CD4-positive, CD25-positive, alpha-beta regulatory T cell (primary cell): ENCODE results near the gene LRRC32. TPM values are rescaled to one million over a fixed set of nuclear protein-coding genes. Genes with fewer than 3 reads are reported as not detected.

ENCODE experiments used
- ATAC-seq, 2 donors: fragments of 150-1000 bp; cut with Tn5 transposase; one replicate each; pipeline ENCODE4 v1.10.0; 2021; ENCODE audit warnings: low read depth in 2 of 2, moderate number of reproducible peaks in 2 of 2, moderate library complexity in 1 of 2
- DNase-seq, 3 donors: peaks; one replicate each; pipeline versions ENCODE4 v3.0.0 to v3.0.0-alpha.2; 2012 to 2022; ENCODE audit warnings: mixed read lengths in 1 of 3
- H3K27ac ChIP-seq: one replicate; pipeline ENCODE4 v1.7.0; 2013; ENCODE audit warnings: mild to moderate bottlenecking, low read length; ENCODE audit not compliant: insufficient read depth, poor library complexity, severe bottlenecking
- H3K27me3 ChIP-seq: one replicate; pipeline ENCODE4 v1.7.0; 2013; ENCODE audit warnings: low read length; ENCODE audit not compliant: control insufficient read depth, insufficient read depth
- H3K36me3 ChIP-seq: one replicate; pipeline ENCODE4 v1.7.0; 2013; ENCODE audit warnings: mild to moderate bottlenecking, low read length, moderate library complexity; ENCODE audit not compliant: control insufficient read depth, insufficient read depth
- H3K4me1 ChIP-seq: 2 replicates; pipeline ENCODE4 v1.7.0; 2013; ENCODE audit warnings: mild to moderate bottlenecking, low read length; ENCODE audit not compliant: insufficient read depth, control insufficient read depth, poor library complexity, severe bottlenecking
- H3K4me3 ChIP-seq: one replicate; pipeline ENCODE4 v1.7.0; 2013; ENCODE audit warnings: low read depth, mild to moderate bottlenecking, low read length, moderate library complexity
- H3K9me3 ChIP-seq, 2 experiments: 1 replicate in 1 of 2; 2 replicates in 1 of 2; pipeline ENCODE4 v1.7.0; 2013; ENCODE audit warnings: low read length in 2 of 2, mild to moderate bottlenecking in 1 of 2, moderate library complexity in 1 of 2; ENCODE audit not compliant: control insufficient read depth in 2 of 2
- H3K27ac Mint-ChIP-seq, 3 donors: one replicate each; pipeline ENCODE4 v1.8.0; 2020 to 2022; ENCODE audit warnings: mild to moderate bottlenecking in 3 of 3, mixed read lengths in 3 of 3, moderate library complexity in 2 of 3
- H3K27me3 Mint-ChIP-seq: one replicate; pipeline ENCODE4 v1.8.0; 2022; ENCODE audit warnings: mild to moderate bottlenecking, mixed read lengths
- H3K36me3 Mint-ChIP-seq: one replicate; pipeline ENCODE4 v1.8.0; 2020; ENCODE audit warnings: mixed read lengths
- H3K4me1 Mint-ChIP-seq, 4 donors: one replicate each; pipeline ENCODE4 v1.8.0; 2020 to 2022; ENCODE audit warnings: mixed read lengths in 4 of 4, mild to moderate bottlenecking in 1 of 4
- H3K4me3 Mint-ChIP-seq, 4 donors: one replicate each; pipeline ENCODE4 v1.8.0; 2020 to 2022; ENCODE audit warnings: mild to moderate bottlenecking in 4 of 4, mixed read lengths in 4 of 4, moderate library complexity in 3 of 4
- H3K9me3 Mint-ChIP-seq, 7 donors: one replicate each; pipeline ENCODE4 v1.8.0; 2020 to 2022; ENCODE audit warnings: mixed read lengths in 7 of 7, mild to moderate bottlenecking in 3 of 7, moderate library complexity in 2 of 7
- polyA plus RNA-seq, 4 donors: library from polyadenylated mRNA; unstranded; fragments of 300-500 nt; fragmentation: Illumina TruSeq; gene quantifications; one replicate each; pipeline ENCODE4 v1.2.3, GENCODE V29; 2021
- total RNA-seq: library from RNA; stranded (reverse); gene quantifications from one replicate; pipeline ENCODE4 v1.2.3, GENCODE V29; 2022

Gene LRRC32
- 71.4 TPM for total RNA-seq
- 1 to 10 TPM; 5.0 to 9.6 (median 5.9) TPM for polyA plus RNA-seq

- Mint-ChIP-seq H3K27ac (peak within 1 kb of the TSS; percentile 94 to 98 (median 94)), H3K4me3 (peak within 1 kb of the TSS; percentile 91 to 96 (median 93)), H3K36me3 (no peaks in the 10 kb centered on the region), H3K9me3 (peaks cover 0 to 1% (median 0%) of the 10 kb centered on the region in 7 donors), H3K4me1 (peaks cover 12 to 71% (median 53%) of the 10 kb centered on the region in 4 donors), H3K27me3 (no peaks in the 10 kb centered on the region)
- no peaks in the 10 kb centered on the region for H3K27me3 ChIP-seq
- no peaks in the 10 kb centered on the region for H3K9me3 ChIP-seq
- no peaks in the 10 kb centered on the region for H3K36me3 ChIP-seq
- DNase-seq (peak; percentile 37 to 67 (median 49)), ATAC-seq (peak; percentile 10 to 17)
- H3K27ac ChIP-seq, result peak within 1 kb of the TSS; percentile 79
- peak within 1 kb of the TSS; percentile 81 for H3K4me3 ChIP-seq
- peaks cover 75% of the 10 kb centered on the region for H3K4me1 ChIP-seq
Measured at GRCh38 chr11:76670485-76671236, at the start of gene LRRC32. TSS of gene LRRC32 (minus strand) at chr11:76670747. CDS start at chr11:76665954, 4,793 bp downstream.

- no peak overlapping the region for H3K27ac Mint-ChIP-seq
- Histone ChIP-seq H3K36me3 (no peaks in the 10 kb centered on the region), H3K9me3 (no peaks in the 10 kb centered on the region), H3K27me3 (peaks cover 3% of the 10 kb centered on the region), H3K4me1 (peaks cover 7% of the 10 kb centered on the region), H3K4me3 (no peak overlapping the region), H3K27ac (no peak overlapping the region)
- no peak overlapping the region for H3K4me3 Mint-ChIP-seq
- ATAC-seq, result no peak
- peaks cover 0 to 2% (median 0%) of the 10 kb centered on the region in 7 donors for H3K9me3 Mint-ChIP-seq
- H3K27me3 Mint-ChIP-seq, result peaks cover 26% of the 10 kb centered on the region
- DNase-seq, result no peak
- H3K36me3 Mint-ChIP-seq, result no peaks in the 10 kb centered on the region
- H3K4me1 Mint-ChIP-seq, result peaks cover 0 to 10% (median 3%) of the 10 kb centered on the region in 4 donors
Measured at GRCh38 chr11:76719686-76720085, 49.1 kb upstream of the LRRC32 start.

- Mint-ChIP-seq H3K36me3 (no peaks in the 10 kb centered on the region), H3K27ac (no peak overlapping the region), H3K4me3 (no peak overlapping the region), H3K4me1 (peaks cover 0 to 10% (median 3%) of the 10 kb centered on the region in 4 donors), H3K27me3 (peaks cover 24% of the 10 kb centered on the region), H3K9me3 (peaks cover 0 to 2% (median 0%) of the 10 kb centered on the region in 7 donors)
- no peaks in the 10 kb centered on the region for H3K9me3 ChIP-seq
- H3K27ac ChIP-seq, result no peak overlapping the region
- DNase-seq (no peak), ATAC-seq (no peak)
- peaks cover 7% of the 10 kb centered on the region for H3K4me1 ChIP-seq
- peaks cover 3% of the 10 kb centered on the region for H3K27me3 ChIP-seq
- no peaks in the 10 kb centered on the region for H3K36me3 ChIP-seq
- no peak overlapping the region for H3K4me3 ChIP-seq
Measured at GRCh38 chr11:76719281-76719680, 48.7 kb upstream of the LRRC32 start.

GRCh38 chr11:76717816-76718215 lies 47.3 kb upstream of the LRRC32 start:
- Histone ChIP-seq H3K27me3 (peaks cover 3% of the 10 kb centered on the region), H3K27ac (no peak overlapping the region), H3K36me3 (no peaks in the 10 kb centered on the region), H3K4me3 (no peak overlapping the region), H3K4me1 (peaks cover 7% of the 10 kb centered on the region), H3K9me3 (no peaks in the 10 kb centered on the region)
- Mint-ChIP-seq H3K9me3 (peaks cover 0 to 2% (median 0%) of the 10 kb centered on the region in 7 donors), H3K27ac (peak overlapping the region in 2 of 3 donors; percentile 34 to 82), H3K4me1 (peaks cover 0 to 10% (median 3%) of the 10 kb centered on the region in 4 donors), H3K36me3 (no peaks in the 10 kb centered on the region), H3K27me3 (peaks cover 17% of the 10 kb centered on the region), H3K4me3 (no peak overlapping the region)
- ATAC-seq (no peak), DNase-seq (no peak)

- no peak overlapping the region for H3K4me3 Mint-ChIP-seq
- DNase-seq (no peak), ATAC-seq (no peak)
- Histone ChIP-seq H3K36me3 (no peaks in the 10 kb centered on the region), H3K4me1 (peaks cover 7% of the 10 kb centered on the region), H3K27ac (no peak overlapping the region), H3K4me3 (no peak overlapping the region), H3K27me3 (peaks cover 3% of the 10 kb centered on the region), H3K9me3 (no peaks in the 10 kb centered on the region)
- H3K27ac Mint-ChIP-seq, result no peak overlapping the region
- peaks cover 0 to 7% (median 3%) of the 10 kb centered on the region in 4 donors for H3K4me1 Mint-ChIP-seq
- H3K36me3 Mint-ChIP-seq, result no peaks in the 10 kb centered on the region
- peaks cover 14% of the 10 kb centered on the region for H3K27me3 Mint-ChIP-seq
- peaks cover 0 to 2% (median 0%) of the 10 kb centered on the region in 7 donors for H3K9me3 Mint-ChIP-seq
Measured at GRCh38 chr11:76717369-76717768, 46.8 kb upstream of the LRRC32 start.

- Mint-ChIP-seq H3K27me3 (peaks cover 4% of the 10 kb centered on the region), H3K27ac (no peak overlapping the region), H3K9me3 (no peaks in the 10 kb centered on the region), H3K4me1 (no peaks in the 10 kb centered on the region), H3K4me3 (no peak overlapping the region), H3K36me3 (no peaks in the 10 kb centered on the region)
- H3K9me3 ChIP-seq, result no peaks in the 10 kb centered on the region
- no peaks in the 10 kb centered on the region for H3K27me3 ChIP-seq
- DNase-seq (no peak), ATAC-seq (no peak)
- H3K27ac ChIP-seq, result no peak overlapping the region
- H3K36me3 ChIP-seq, result no peaks in the 10 kb centered on the region
- no peak overlapping the region for H3K4me3 ChIP-seq
- H3K4me1 ChIP-seq, result no peaks in the 10 kb centered on the region
Measured at GRCh38 chr11:76716268-76716667, 45.7 kb upstream of the LRRC32 start.

- H3K9me3 Mint-ChIP-seq, result no peaks in the 10 kb centered on the region
- H3K27me3 ChIP-seq, result no peaks in the 10 kb centered on the region
- H3K27ac ChIP-seq, result no peak overlapping the region
- peaks cover 4% of the 10 kb centered on the region for H3K27me3 Mint-ChIP-seq
- H3K4me1 ChIP-seq, result no peaks in the 10 kb centered on the region
- H3K4me3 Mint-ChIP-seq, result no peak overlapping the region
- no peaks in the 10 kb centered on the region for H3K36me3 Mint-ChIP-seq
- H3K4me3 ChIP-seq, result no peak overlapping the region
- H3K4me1 Mint-ChIP-seq, result no peaks in the 10 kb centered on the region
- H3K36me3 ChIP-seq, result no peaks in the 10 kb centered on the region
- DNase-seq, result no peak
- no peak for ATAC-seq
- H3K9me3 ChIP-seq, result no peaks in the 10 kb centered on the region
- H3K27ac Mint-ChIP-seq, result no peak overlapping the region
Measured at GRCh38 chr11:76714493-76714892, 43.9 kb upstream of the LRRC32 start.

- H3K9me3 Mint-ChIP-seq, result no peaks in the 10 kb centered on the region
- peaks cover 4% of the 10 kb centered on the region for H3K27me3 Mint-ChIP-seq
- no peak for ATAC-seq
- H3K27me3 ChIP-seq, result no peaks in the 10 kb centered on the region
- H3K4me1 ChIP-seq, result no peaks in the 10 kb centered on the region
- H3K4me3 ChIP-seq, result no peak overlapping the region
- H3K4me3 Mint-ChIP-seq, result no peak overlapping the region
- no peaks in the 10 kb centered on the region for H3K9me3 ChIP-seq
- no peak overlapping the region for H3K27ac Mint-ChIP-seq
- H3K27ac ChIP-seq, result no peak overlapping the region
- no peaks in the 10 kb centered on the region for H3K36me3 ChIP-seq
- no peaks in the 10 kb centered on the region for H3K4me1 Mint-ChIP-seq
- DNase-seq, result no peak
- H3K36me3 Mint-ChIP-seq, result no peaks in the 10 kb centered on the region
Measured at GRCh38 chr11:76713499-76713898, 43.0 kb upstream of the LRRC32 start.
